ENCODE data around the gene STK25.
"Not testable (repeated sequence)": the region's sequence is repeated elsewhere in the genome, so short reads cannot be mapped to it uniquely, and the experiment has no call there.

DNA sequence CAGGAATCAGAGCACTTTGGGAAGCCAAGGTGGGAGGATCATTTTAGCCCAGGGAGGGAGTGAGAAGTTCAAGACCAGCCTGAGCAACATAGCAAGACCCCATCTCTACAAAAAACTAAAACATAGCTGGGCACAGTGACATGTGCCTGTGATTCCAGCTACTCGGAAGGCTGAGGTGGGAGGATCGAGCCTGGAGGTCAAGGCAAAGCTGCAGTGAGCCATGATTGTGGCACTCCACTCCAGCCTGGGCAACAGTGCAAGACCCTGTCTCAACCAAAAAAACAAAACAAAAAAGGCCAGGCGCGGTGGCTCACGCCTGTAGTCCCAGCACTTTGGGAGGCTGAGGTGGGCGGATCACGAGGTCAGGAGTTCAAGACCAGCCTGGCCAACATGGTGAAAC is 58.3 kb downstream of the STK25 start:
- not testable (repeated sequence) for TF ChIP-seq POLR2A (IDR thresholded peaks at IDR 0.05)
- TF ChIP-seq, protein P1, sequence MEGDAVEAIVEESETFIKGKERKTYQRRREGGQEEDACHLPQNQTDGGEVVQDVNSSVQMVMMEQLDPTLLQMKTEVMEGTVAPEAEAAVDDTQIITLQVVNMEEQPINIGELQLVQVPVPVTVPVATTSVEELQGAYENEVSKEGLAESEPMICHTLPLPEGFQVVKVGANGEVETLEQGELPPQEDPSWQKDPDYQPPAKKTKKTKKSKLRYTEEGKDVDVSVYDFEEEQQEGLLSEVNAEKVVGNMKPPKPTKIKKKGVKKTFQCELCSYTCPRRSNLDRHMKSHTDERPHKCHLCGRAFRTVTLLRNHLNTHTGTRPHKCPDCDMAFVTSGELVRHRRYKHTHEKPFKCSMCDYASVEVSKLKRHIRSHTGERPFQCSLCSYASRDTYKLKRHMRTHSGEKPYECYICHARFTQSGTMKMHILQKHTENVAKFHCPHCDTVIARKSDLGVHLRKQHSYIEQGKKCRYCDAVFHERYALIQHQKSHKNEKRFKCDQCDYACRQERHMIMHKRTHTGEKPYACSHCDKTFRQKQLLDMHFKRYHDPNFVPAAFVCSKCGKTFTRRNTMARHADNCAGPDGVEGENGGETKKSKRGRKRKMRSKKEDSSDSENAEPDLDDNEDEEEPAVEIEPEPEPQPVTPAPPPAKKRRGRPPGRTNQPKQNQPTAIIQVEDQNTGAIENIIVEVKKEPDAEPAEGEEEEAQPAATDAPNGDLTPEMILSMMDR (IDR thresholded peaks at IDR 0.05), result not testable (repeated sequence)

Measured in testis (tissue), 2 donors.